GM12878 (cell line): ENCODE data around the gene PCARE. TPM values are rescaled to one million over a fixed set of nuclear protein-coding genes. Genes with fewer than 3 reads are reported as not detected.

Experiments
- ATAC-seq: fragments of 200-7000 bp; cut with Tn5 transposase; 3 replicates; pipeline ENCODE4 v1.9.1; 2020; ENCODE audit warnings: mild to moderate bottlenecking, moderate library complexity
- BruUV-seq: library from RNA; stranded (reverse); fragments of 400-500 nt; replicated peaks from 2 replicates; lab custom pipeline; 2021; lab: Mats Ljungman, UMichigan
- CTCF ChIA-PET: fragments of 300-600 bp; sonication (Branson Sonifier 250); formaldehyde crosslinking; extraction: SDS; loops from one replicate; lab custom pipeline; 2021; ENCODE audit warnings: inconsistent platforms; lab: Yijun Ruan, JAX
- POLR2A ChIA-PET: fragments of 350-600 bp; formaldehyde crosslinking; extraction: SDS; loops from one replicate; lab custom pipeline; 2021; ENCODE audit warnings: inconsistent platforms; lab: Charles Lee
- RAD21 ChIA-PET: fragments of 300-600 bp; sonication (Branson Sonifier 250); formaldehyde crosslinking; loops from one replicate; lab custom pipeline; 2023; ENCODE audit warnings: antibody characterized with exemption; ENCODE audit not compliant: unreplicated experiment; lab: Charles Lee
- SMC1A ChIA-PET: fragments of 300-600 bp; sonication (Branson Sonifier 250); formaldehyde crosslinking; loops from one replicate; lab custom pipeline; 2023; ENCODE audit not compliant: unreplicated experiment, uncharacterized antibody; lab: Charles Lee
- DNase-seq: peaks from one replicate; pipeline ENCODE4 v3.0.0-alpha.2; 2011; ENCODE audit warnings: low read depth, low spot score
- FAIRE-seq: peaks from 3 replicates; lab custom pipeline; 2011; peaks lifted over from hg19 to GRCh38; lab: Jason Lieb, UNC
- H2AFZ ChIP-seq: 2 replicates; pipeline ENCODE4 v1.6.0; 2011; ENCODE audit warnings: low read depth, low read length, control low read depth; ENCODE audit not compliant: control insufficient read depth
- H3K27ac ChIP-seq: 2 replicates; pipeline ENCODE4 v1.5.1; 2011; ENCODE audit warnings: control low read depth; ENCODE audit not compliant: control insufficient read depth, insufficient read depth
- H3K27me3 ChIP-seq, 2 experiments: replicated peaks in 1 of 2; 2 replicates each; pipeline versions ENCODE4 v1.6.0 to v1.6.1; 2011; ENCODE audit warnings: low read length in 1 of 2; ENCODE audit not compliant: control insufficient read depth in 2 of 2, insufficient read depth in 2 of 2
- H3K36me3 ChIP-seq, 2 experiments: 2 replicates each; pipeline ENCODE4 v1.5.1; 2011; ENCODE audit warnings: low read length in 1 of 2; ENCODE audit not compliant: control insufficient read depth in 2 of 2, insufficient read depth in 2 of 2
- H3K4me1 ChIP-seq: 2 replicates; pipeline ENCODE4 v1.6.1; 2011; ENCODE audit warnings: mild to moderate bottlenecking, low read length, moderate library complexity, mixed read lengths; ENCODE audit not compliant: control insufficient read depth, insufficient read depth
- H3K4me2 ChIP-seq: 2 replicates; pipeline ENCODE4 v1.6.0; 2011; ENCODE audit warnings: control low read depth; ENCODE audit not compliant: control insufficient read depth, insufficient read depth
- H3K4me3 ChIP-seq: fragments of 200-600 bp; sonication (generic); 2 replicates; pipeline ENCODE4 v1.5.1; 2016
- H3K79me2 ChIP-seq: 2 replicates; pipeline ENCODE4 v1.6.0; 2011; ENCODE audit warnings: low read length; ENCODE audit not compliant: control insufficient read depth, insufficient read depth
- H3K9ac ChIP-seq: 2 replicates; pipeline ENCODE4 v1.8.0; 2011; ENCODE audit warnings: low read length, control low read depth, mixed read lengths; ENCODE audit not compliant: control insufficient read depth, insufficient read depth
- H3K9me3 ChIP-seq: replicated peaks from 3 replicates; pipeline ENCODE4 v1.5.1; 2011; ENCODE audit warnings: mild to moderate bottlenecking, low read length; ENCODE audit not compliant: control insufficient read depth, insufficient read depth
- H4K20me1 ChIP-seq: 2 replicates; pipeline ENCODE4 v1.6.0; 2011; ENCODE audit not compliant: control insufficient read depth, insufficient read depth
- BMI1 ChIP-seq: fragments of 450-650 bp; IDR thresholded peaks from 2 replicates; pipeline ENCODE4 v1.6.1; 2016; ENCODE audit warnings: mild to moderate bottlenecking, moderate library complexity, borderline replicate concordance
- FOXM1 ChIP-seq: IDR thresholded peaks from 2 replicates; pipeline ENCODE4 v1.6.1; 2012; ENCODE audit warnings: low read depth, mild to moderate bottlenecking, inconsistent platforms, low read length, moderate library complexity
- GATAD2B ChIP-seq: fragments of 450-650 bp; conservative IDR thresholded peaks from 2 replicates; pipeline ENCODE4 v1.6.1; 2017; ENCODE audit warnings: low read depth, mild to moderate bottlenecking, moderate library complexity
- KLF5 ChIP-seq: fragments of 450-650 bp; IDR thresholded peaks from 2 replicates; pipeline ENCODE4 v1.6.1; 2014; ENCODE audit warnings: mild to moderate bottlenecking; ENCODE audit not compliant: partially characterized antibody
- NFYB ChIP-seq: IDR thresholded peaks from 2 replicates; pipeline ENCODE4 v1.6.1; 2011; ENCODE audit warnings: low read depth, mild to moderate bottlenecking, low read length, improper control_type of control experiment, moderate library complexity; ENCODE audit not compliant: insufficient read depth
- NR2C1 ChIP-seq: fragments of 450-650 bp; IDR thresholded peaks from 2 replicates; pipeline ENCODE4 v1.6.1; 2017; ENCODE audit warnings: antibody characterized with exemption, mild to moderate bottlenecking, moderate library complexity
- RAD21 ChIP-seq: IDR thresholded peaks from 2 replicates; pipeline ENCODE4 v1.6.1; 2011; ENCODE audit warnings: mild to moderate bottlenecking, low read depth, low read length, moderate library complexity; ENCODE audit not compliant: insufficient read depth
- WGBS: methylation state at CpG from one replicate; pipeline ENCODE4 v1.1.6; 2016; ENCODE audit warnings: low lambda C conversion rate; ENCODE audit not compliant: insufficient replicate concordance, insufficient coverage; ENCODE audit errors: missing lambda C conversion rate; 5-methylcytosine and 5-hydroxymethylcytosine counted together
- in situ Hi-C: fragments of 300-500 bp; cut with MboI; formaldehyde crosslinking; loops from 9 replicates; pipeline ENCODE4 v1.14.3; 2018; ENCODE audit warnings: mixed read lengths
- intact Hi-C: fragments of 100-400 bp; cut with micrococcal nuclease; formaldehyde crosslinking; loops from one replicate; pipeline ENCODE4 v1.14.2; 2022; ENCODE audit not compliant: unreplicated experiment
- polyA plus RNA-seq, 11 experiments: library from polyadenylated mRNA; depleted of rRNA in 4 of 11; unstranded in 6 of 11; stranded (reverse) in 5 of 11; fragments of >200 nt; fragmentation: Nextera tagmentation in 4 of 11; fragmentation: Illumina TruSeq in 1 of 11; extraction: Ambion mirVana in 4 of 11; extraction: Trizol in 1 of 11; gene quantifications; 1 replicate in 1 of 11; 2 replicates in 10 of 11; pipeline versions ENCODE4 v1.2.1 to v1.2.3, GENCODE V29; 2011 to 2016; ENCODE audit warnings: inconsistent platforms in 2 of 11, missing spikeins in 2 of 11, low read depth in 1 of 11
- total RNA-seq, 4 experiments: library from RNA; depleted of rRNA in 3 of 4; stranded (reverse); fragments of >200 nt in 3 of 4; fragmentation: Illumina TruSeq in 1 of 4; extraction: Trizol in 1 of 4; gene quantifications; 2 replicates each; pipeline versions ENCODE4 v1.2.1 to v1.2.3, GENCODE V29; 2013 to 2021

Gene PCARE
- total and polyA plus RNA-seq, 10 of the 15 experiments (the other 5 are each of a cell fraction or from before 2014, with no cell fraction given) = 0.04 to 0.08 (median 0.06) TPM; not detected in 5

- POLR2A ChIA-PET = no interaction called here
- no peaks in the 10 kb centered on the region for H3K36me3 ChIP-seq
- H4K20me1 ChIP-seq = no peaks in the 10 kb centered on the region
- SMC1A ChIA-PET = interaction anchor here (1.4 kb wide), 1 partner anchor 26 kb away, joined by 3 read pairs; no protein-coding TSS in a partner anchor
- no peak overlapping the region for H3K9ac ChIP-seq
- WGBS = 87% methylated on average over 11 of the region's 11 CpGs
- no peaks in the 10 kb centered on the region for H3K9me3 ChIP-seq
- H3K4me1 ChIP-seq = peaks cover 14% of the 10 kb centered on the region
- intact Hi-C loops (no loop called here), in situ Hi-C loops (no loop called here)
- DNase-seq (no peak), FAIRE-seq (no peak)
- RAD21 ChIA-PET = no interaction called here
- no peak overlapping the region for H3K4me2 ChIP-seq
- no TSS peak for BruUV-seq
- H3K27me3 ChIP-seq = no peaks in the 10 kb centered on the region
- no peak overlapping the region for H3K4me3 ChIP-seq
- CTCF ChIA-PET = interaction anchor here (1.3 kb wide), 1 partner anchor 193 kb away, joined by 4 read pairs; no protein-coding TSS in a partner anchor
- H2AFZ ChIP-seq = no peak overlapping the region
- TF ChIP-seq RAD21 (0 out of 2 replicates have a peak, but pooled peaks have one; percentile 2), GATAD2B (no peak), FOXM1 (no peak), BMI1 (no peak), NR2C1 (no peak), NFYB (no peak), KLF5 (no peak)
- TF ChIP-seq, all 136 proteins: peak for 1
- Histone ChIP-seq H3K27ac (no peak overlapping the region), H3K79me2 (no peaks in the 10 kb centered on the region)
- no peak for ATAC-seq
Measured at GRCh38 chr2:29013057-29013780, 61.1 kb downstream of the PCARE start.
